GM23338 (cell line): ENCODE results near the gene FAHD1. TPM values are rescaled to one million over a fixed set of nuclear protein-coding genes. Genes with fewer than 3 reads are reported as not detected.

ENCODE experiments used
- ATAC-seq: fragments of 200-7000 bp; cut with Tn5 transposase; 3 replicates; pipeline ENCODE4 v1.9.1; 2020
- DNase-seq: peaks from one replicate; pipeline ENCODE4 v3.0.0-alpha.2; 2015; ENCODE audit warnings: low spot score
- H2AFZ ChIP-seq: fragments of 200-600 bp; sonication (generic); 2 replicates; pipeline ENCODE4 v1.8.0; 2016; ENCODE audit warnings: antibody characterized with exemption, mild to moderate bottlenecking, moderate library complexity
- H3F3A ChIP-seq: fragments of 200-600 bp; sonication (generic); replicated peaks from 2 replicates; pipeline ENCODE4 v1.8.0; 2017; ENCODE audit warnings: antibody characterized with exemption, mixed run types, low read depth
- H3K27ac ChIP-seq: fragments of 200-600 bp; sonication (generic); 2 replicates; pipeline ENCODE4 v1.6.1; 2016; ENCODE audit warnings: low read depth
- H3K27me3 ChIP-seq: fragments of 200-600 bp; sonication (generic); 2 replicates; pipeline ENCODE4 v1.8.0; 2016; ENCODE audit warnings: mild to moderate bottlenecking, mixed run types, moderate library complexity; ENCODE audit not compliant: insufficient read depth
- H3K36me3 ChIP-seq: fragments of 200-600 bp; sonication (generic); 2 replicates; pipeline ENCODE4 v1.8.0; 2016; ENCODE audit warnings: mild to moderate bottlenecking; ENCODE audit not compliant: insufficient read depth
- H3K4me1 ChIP-seq: fragments of 200-600 bp; sonication (generic); 2 replicates; pipeline ENCODE4 v1.8.0; 2016; ENCODE audit warnings: mild to moderate bottlenecking, moderate library complexity; ENCODE audit not compliant: insufficient read depth
- H3K4me2 ChIP-seq: fragments of 200-600 bp; sonication (generic); 2 replicates; pipeline ENCODE4 v1.7.1; 2017; ENCODE audit warnings: mixed run types
- H3K4me3 ChIP-seq: fragments of 200-600 bp; sonication (generic); 2 replicates; pipeline ENCODE4 v1.6.1; 2016; ENCODE audit warnings: mixed run types
- H3K79me2 ChIP-seq: fragments of 200-600 bp; sonication (generic); replicated peaks from 2 replicates; pipeline ENCODE4 v1.8.0; 2017; ENCODE audit warnings: mild to moderate bottlenecking; ENCODE audit not compliant: insufficient read depth
- H3K9me2 ChIP-seq: fragments of 200-600 bp; sonication (generic); 2 replicates; pipeline ENCODE4 v1.8.0; 2017; ENCODE audit not compliant: insufficient read depth
- H4K20me1 ChIP-seq: fragments of 200-600 bp; sonication (generic); replicated peaks from 2 replicates; pipeline ENCODE4 v1.8.0; 2017; ENCODE audit warnings: mild to moderate bottlenecking; ENCODE audit not compliant: insufficient read depth
- H3K27ac Mint-ChIP-seq: 2 replicates; pipeline ENCODE4 v1.8.0; 2020; ENCODE audit warnings: inconsistent platforms, mild to moderate bottlenecking, moderate library complexity, mixed read lengths
- H3K27me3 Mint-ChIP-seq: 3 replicates; pipeline ENCODE4 v1.8.0; 2022; ENCODE audit warnings: low read depth, mild to moderate bottlenecking, moderate library complexity, mixed read lengths, inconsistent platforms; ENCODE audit not compliant: insufficient read depth, poor library complexity
- H3K36me3 Mint-ChIP-seq: 3 replicates; pipeline ENCODE4 v1.8.0; 2021; ENCODE audit warnings: low read depth, mild to moderate bottlenecking, inconsistent platforms, moderate library complexity, mixed read lengths
- H3K4me1 Mint-ChIP-seq: 3 replicates; pipeline ENCODE4 v1.8.0; 2020; ENCODE audit warnings: mild to moderate bottlenecking, inconsistent platforms, mixed read lengths
- H3K4me3 Mint-ChIP-seq: 3 replicates; pipeline ENCODE4 v1.8.0; 2021; ENCODE audit warnings: moderate library complexity, mild to moderate bottlenecking, inconsistent platforms, mixed read lengths
- H3K9me3 Mint-ChIP-seq: 3 replicates; pipeline ENCODE4 v1.8.0; 2020; ENCODE audit warnings: moderate library complexity, mild to moderate bottlenecking, inconsistent platforms, mixed read lengths
- CREB1 ChIP-seq: fragments of 250-450 bp; sonication (Bioruptor Pico); IDR thresholded peaks from 2 replicates; pipeline ENCODE4 v1.5.0; 2020; ENCODE audit warnings: low read depth, mild to moderate bottlenecking, moderate library complexity
- CTCF ChIP-seq, 2 experiments: fragments of 200-600 bp in 1 of 2; sonication (generic) in 1 of 2; conservative IDR thresholded peaks; 2 replicates each; pipeline versions ENCODE4 v1.5.1 to v1.6.1; 2016 to 2017; ENCODE audit warnings: antibody characterized with exemption in 2 of 2, low read depth in 2 of 2, mild to moderate bottlenecking in 2 of 2, moderate library complexity in 1 of 2
- ETS1 ChIP-seq: IDR thresholded peaks from 2 replicates; pipeline ENCODE4 v1.6.1; 2016; ENCODE audit warnings: antibody characterized with exemption
- EZH2phosphoT487 ChIP-seq: fragments of 200-600 bp; sonication (generic); IDR thresholded peaks from one replicate; pipeline ENCODE4 v1.8.1; 2018; ENCODE audit warnings: antibody characterized with exemption; ENCODE audit not compliant: unreplicated experiment
- JUNB ChIP-seq: IDR thresholded peaks from one replicate; pipeline ENCODE4 v1.6.1; 2016; ENCODE audit warnings: antibody characterized with exemption; ENCODE audit not compliant: unreplicated experiment
- NANOG ChIP-seq: IDR thresholded peaks from 2 replicates; pipeline ENCODE4 v1.6.1; 2016; ENCODE audit warnings: antibody characterized with exemption, borderline replicate concordance
- POLR2AphosphoS5 ChIP-seq: IDR thresholded peaks from 2 replicates; pipeline ENCODE4 v1.6.1; 2016; ENCODE audit warnings: antibody characterized with exemption, low read depth
- REST ChIP-seq: IDR thresholded peaks from one replicate; pipeline ENCODE4 v1.6.1; 2018; ENCODE audit warnings: antibody characterized with exemption; ENCODE audit not compliant: unreplicated experiment
- STAT1 ChIP-seq: IDR thresholded peaks from one replicate; pipeline ENCODE4 v1.6.1; 2016; ENCODE audit warnings: antibody characterized with exemption; ENCODE audit not compliant: unreplicated experiment
- ZNF114 ChIP-seq: fragments of 250-450 bp; sonication (Bioruptor Pico); IDR thresholded peaks from 2 replicates; pipeline ENCODE4 v1.5.0; 2020; ENCODE audit warnings: mild to moderate bottlenecking, moderate library complexity
- ZNF331 ChIP-seq: fragments of 250-450 bp; sonication (Bioruptor Pico); IDR thresholded peaks from 2 replicates; pipeline ENCODE4 v1.5.0; 2020; ENCODE audit warnings: low read depth, mild to moderate bottlenecking, moderate library complexity
- polyA plus RNA-seq: library from polyadenylated mRNA; unstranded; fragments of >200 nt; fragmentation: Nextera tagmentation; extraction: Ambion mirVana; gene quantifications from 2 replicates; pipeline ENCODE4 v1.2.1, GENCODE V29; 2016
- total RNA-seq: library from RNA; depleted of rRNA; stranded (reverse); fragments of >200 nt; shearing (Covaris generic); gene quantifications from 2 replicates; pipeline ENCODE4 v1.2.3, GENCODE V29; 2014

FAHD1 gene
- total and polyA plus RNA-seq, 2 experiments from 2014 or later = 21.0 to 23.9 TPM

- H3K36me3 Mint-ChIP-seq = peaks cover 6% of the 10 kb centered on the region; the same call in 2 of the 3 replicates
- Histone ChIP-seq H3K4me2 (no peak overlapping the region), H3K4me3 (no peak overlapping the region), H4K20me1 (no peaks in the 10 kb centered on the region; the same call in 1 of the 2 replicates), H3K36me3 (no peaks in the 10 kb centered on the region), H3K27me3 (no peaks in the 10 kb centered on the region), H3K27ac (no peak overlapping the region), H3K4me1 (no peaks in the 10 kb centered on the region), H3F3A (no peaks in the 10 kb centered on the region; the same call in 1 of the 2 replicates), H3K79me2 (no peaks in the 10 kb centered on the region; the same call in 1 of the 2 replicates), H2AFZ (no peak overlapping the region), H3K9me2 (no peaks in the 10 kb centered on the region)
- H3K9me3 Mint-ChIP-seq = no peaks in the 10 kb centered on the region
- H3K27ac Mint-ChIP-seq = no peak overlapping the region
- H3K4me1 Mint-ChIP-seq = no peaks in the 10 kb centered on the region
- no peak for ATAC-seq
- no peak for DNase-seq
- H3K27me3 Mint-ChIP-seq = peaks cover 4% of the 10 kb centered on the region
- TF ChIP-seq CTCF (conservative IDR thresholded peaks at IDR 0.05; ENCODE audit: low read depth in 2 of 2) (no peak), EZH2phosphoT487 (no peak), ETS1 (no peak), CREB1 (CRISPR knock-in tag) (no peak), ZNF114 (no peak), JUNB (no peak)
- no peak overlapping the region for H3K4me3 Mint-ChIP-seq
These were observed 9.3 kb upstream of the FAHD1 start for GRCh38 chr16:1817716-1818115.

GRCh38 chr16:1818204-1818872 is 8.7 kb upstream of the FAHD1 start:
- no peak overlapping the region for H3K27ac Mint-ChIP-seq
- H3K27me3 Mint-ChIP-seq = no peaks in the 10 kb centered on the region
- no peaks in the 10 kb centered on the region for H3K27me3 ChIP-seq
- ATAC-seq (no peak), DNase-seq (no peak)
- H3K27ac ChIP-seq = no peak overlapping the region
- no peaks in the 10 kb centered on the region for H3K4me1 ChIP-seq
- H3K4me3 Mint-ChIP-seq = no peak overlapping the region
- H3K4me3 ChIP-seq = no peak overlapping the region
- no peaks in the 10 kb centered on the region for H3K4me1 Mint-ChIP-seq
- H3K79me2 ChIP-seq = no peaks in the 10 kb centered on the region
- H3K9me2 ChIP-seq = no peaks in the 10 kb centered on the region
- H3K4me2 ChIP-seq = no peak overlapping the region
- H2AFZ ChIP-seq = no peak overlapping the region
- no peaks in the 10 kb centered on the region; the same call in 1 of the 2 replicates for H4K20me1 ChIP-seq
- no peaks in the 10 kb centered on the region for H3K9me3 Mint-ChIP-seq
- no peaks in the 10 kb centered on the region; the same call in 1 of the 2 replicates for H3F3A ChIP-seq
- no peaks in the 10 kb centered on the region for H3K36me3 ChIP-seq
- peaks cover 6% of the 10 kb centered on the region; the same call in 2 of the 3 replicates for H3K36me3 Mint-ChIP-seq
- TF ChIP-seq ZNF331 (no peak), REST (no peak), NANOG (no peak), ZNF114 (no peak), CREB1 (CRISPR knock-in tag) (no peak), EZH2phosphoT487 (no peak), ETS1 (no peak), STAT1 (no peak), POLR2AphosphoS5 (no peak), CTCF (conservative IDR thresholded peaks at IDR 0.05; ENCODE audit: low read depth in 2 of 2) (no peak), JUNB (no peak)
